HG03442 (cell line): Measurements from ENCODE around the gene NRP1.
"Not testable (repeated sequence)": the region's sequence is repeated elsewhere in the genome, so short reads cannot be mapped to it uniquely, and the experiment has no call there.

Experiments used
- ATAC-seq: cut with Tn5 transposase; IDR thresholded peaks from one replicate; pipeline ENCODE4 v1.9.1; 2021; ENCODE audit warnings: mild to moderate bottlenecking, moderate library complexity; ENCODE audit not compliant: unreplicated experiment

NRP1 gene

DNA sequence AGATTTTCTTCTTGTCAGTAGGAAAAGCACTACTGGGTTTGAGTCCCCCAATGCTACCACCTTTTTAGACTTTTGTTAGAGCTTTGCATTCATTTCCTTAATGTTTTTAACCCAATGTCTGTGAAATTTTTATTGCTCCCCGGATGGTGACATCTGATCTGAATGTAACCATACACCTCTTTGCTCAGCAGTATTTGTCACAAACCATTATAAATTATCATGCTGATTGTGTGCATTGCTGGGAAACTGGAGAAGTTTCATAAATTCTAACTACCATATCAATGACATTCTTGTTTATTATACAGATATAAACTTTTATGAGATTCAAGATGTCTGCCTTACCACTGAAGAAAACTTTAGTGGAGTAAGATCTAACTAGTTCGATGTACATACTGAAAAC is 8.5 kb downstream of the NRP1 start:
- ATAC-seq: no peak

- no peak for ATAC-seq
These were observed 10.7 kb downstream of the NRP1 start for GRCh38 chr10:33323721-33324120.

DNA sequence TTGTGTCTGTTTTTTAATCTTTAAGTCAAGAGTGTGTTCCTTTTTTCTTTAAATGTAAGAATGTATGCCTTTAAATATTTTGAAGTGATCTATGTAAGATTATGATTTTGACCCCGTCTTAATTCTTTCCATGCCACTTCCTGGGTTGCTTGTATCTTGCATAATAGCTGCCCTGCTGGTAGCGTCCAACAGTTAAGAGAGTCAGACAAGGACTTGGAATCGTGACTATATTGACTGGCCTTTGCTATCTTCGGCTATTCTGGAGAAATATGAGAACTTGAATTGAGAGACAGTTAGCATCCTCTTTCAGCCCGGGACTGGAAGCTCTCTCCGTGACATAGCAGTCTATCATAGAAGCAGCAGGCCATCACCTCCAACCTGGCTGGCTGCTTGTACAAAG is 13.0 kb downstream of the NRP1 start:
- ATAC-seq: no peak

- ATAC-seq: no peak
These were observed 14.2 kb downstream of the NRP1 start for GRCh38 chr10:33320288-33320687.

DNA sequence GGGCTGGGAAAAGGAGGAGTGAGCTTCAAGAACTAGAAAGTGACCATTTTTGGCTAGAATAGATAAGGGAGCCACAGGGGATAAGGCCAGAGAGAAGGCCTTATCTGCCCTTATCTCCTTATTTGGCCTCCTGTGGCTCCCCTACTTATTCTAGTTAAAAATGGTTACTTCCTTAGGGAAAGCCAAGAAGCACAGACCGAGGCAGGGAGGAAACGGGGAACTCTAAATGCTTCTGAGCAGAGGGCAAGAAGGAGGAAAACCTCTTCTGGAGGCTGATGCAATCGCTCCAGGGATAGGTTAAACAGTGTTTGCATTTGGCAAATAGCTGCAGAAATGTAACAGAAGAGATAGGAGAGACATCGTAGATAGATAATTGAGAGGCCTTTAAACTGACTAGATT is 18.6 kb downstream of the NRP1 start:
- no peak for ATAC-seq

DNA sequence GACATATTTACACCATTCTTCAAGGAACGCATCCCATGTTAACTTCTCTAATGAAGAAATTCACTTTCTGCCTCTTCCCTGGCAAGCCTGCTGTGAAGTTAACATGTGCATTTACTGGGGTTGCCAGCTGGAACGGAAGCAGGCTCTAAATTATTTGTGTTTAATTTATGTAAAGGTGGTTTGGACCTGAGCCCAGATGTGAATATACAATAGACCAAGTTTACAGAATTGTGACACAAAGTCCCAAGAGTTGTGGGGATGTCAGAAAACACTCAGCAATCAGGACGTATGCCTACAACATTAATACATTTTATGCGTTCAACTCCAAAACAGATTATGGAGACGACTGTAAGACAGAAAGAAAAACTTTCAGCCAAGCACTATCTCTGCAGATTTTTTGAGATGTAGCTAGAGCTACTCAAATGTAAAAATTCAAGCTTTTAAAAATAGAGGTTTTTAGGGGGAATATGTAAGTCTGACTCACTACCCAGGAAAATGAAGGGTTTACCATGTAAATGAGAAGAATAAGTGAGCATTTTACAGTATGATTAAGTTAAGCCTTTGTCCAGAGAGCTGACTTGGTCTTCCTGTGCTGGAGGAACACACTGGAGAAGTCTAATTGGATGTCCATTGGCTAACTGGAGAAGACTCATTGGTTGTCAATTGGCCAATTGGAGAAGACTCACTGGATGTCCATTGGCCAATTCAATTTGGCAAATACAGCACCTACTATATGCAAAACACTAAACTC is 19.5 kb downstream of the NRP1 start:
- ATAC-seq: no peak

DNA sequence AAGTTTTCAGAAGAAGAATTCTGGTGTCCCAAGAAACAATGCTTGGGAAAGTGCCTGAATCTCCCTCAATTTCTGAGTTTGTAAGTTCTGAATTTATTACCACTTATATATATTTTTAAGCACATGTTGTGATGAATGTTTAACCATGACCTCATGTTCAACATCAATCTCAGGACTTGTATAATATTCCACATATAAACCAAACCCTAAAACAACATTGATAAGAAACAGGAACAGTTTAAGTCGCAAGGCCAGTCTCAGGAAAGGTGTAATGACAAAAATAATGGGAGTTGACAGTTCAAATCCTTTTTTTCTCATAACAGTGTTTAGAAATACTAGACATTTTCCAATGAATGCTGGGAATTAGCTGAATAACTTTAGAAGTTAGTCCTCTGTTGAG is 22.8 kb downstream of the NRP1 start:
- ATAC-seq: no peak

DNA sequence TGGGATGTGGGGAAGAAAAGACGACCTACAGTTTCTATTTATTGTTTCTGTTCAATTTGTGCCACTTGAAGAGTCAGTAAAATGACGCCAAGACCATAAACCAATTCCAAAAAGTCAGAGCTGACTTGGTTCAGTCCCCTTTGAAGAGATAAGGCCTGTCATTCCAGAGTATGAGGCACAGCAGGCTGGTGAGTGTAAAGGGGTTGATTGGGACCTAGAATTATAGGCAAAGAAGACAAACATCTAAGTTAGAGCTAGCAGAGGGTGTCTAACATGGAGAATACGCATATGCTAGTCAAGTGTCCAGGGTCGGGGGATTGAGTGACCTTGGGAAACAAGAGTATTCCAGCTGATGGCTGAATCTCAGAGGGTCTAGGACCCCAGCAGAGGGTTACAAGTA is 23.6 kb downstream of the NRP1 start:
- ATAC-seq: no peak

DNA sequence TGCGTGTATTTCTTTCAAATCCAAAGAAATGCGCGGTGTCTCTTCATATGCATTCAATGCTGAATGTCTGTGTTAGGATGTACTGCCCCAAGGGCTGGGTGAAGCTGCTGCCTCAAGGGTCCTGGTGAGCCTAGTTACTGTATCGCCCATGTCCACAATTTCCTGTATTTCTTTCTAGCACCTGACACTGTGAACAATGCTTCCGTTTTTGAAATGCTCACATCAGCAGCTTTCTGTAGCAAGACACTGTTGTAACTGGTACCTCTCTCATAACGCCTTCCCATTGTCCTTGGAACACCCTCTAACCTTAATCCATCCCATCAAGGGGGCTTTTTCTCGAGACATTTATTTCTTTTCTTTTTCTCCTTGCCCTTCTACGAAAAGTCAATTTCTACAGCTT is 25.1 kb downstream of the NRP1 start:
- no peak for ATAC-seq

DNA sequence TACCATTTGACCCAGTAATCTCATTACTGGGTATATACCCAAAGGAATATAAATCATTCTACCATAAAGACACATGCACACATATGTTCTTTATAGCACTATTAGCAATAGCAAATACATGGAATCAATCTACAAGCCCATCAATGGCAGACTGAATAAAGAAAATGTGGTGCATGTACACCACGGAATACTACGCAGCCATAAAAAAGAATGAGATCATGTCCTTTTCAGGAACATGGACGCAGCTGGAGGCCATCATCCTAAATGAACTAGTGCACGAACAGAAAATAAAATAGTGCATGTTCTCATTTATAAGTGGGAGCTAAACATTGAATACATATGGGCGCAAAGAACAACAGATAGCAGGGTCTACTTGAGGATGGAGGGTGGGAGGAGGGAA is 26.6 kb downstream of the NRP1 start:
- ATAC-seq: no peak

DNA sequence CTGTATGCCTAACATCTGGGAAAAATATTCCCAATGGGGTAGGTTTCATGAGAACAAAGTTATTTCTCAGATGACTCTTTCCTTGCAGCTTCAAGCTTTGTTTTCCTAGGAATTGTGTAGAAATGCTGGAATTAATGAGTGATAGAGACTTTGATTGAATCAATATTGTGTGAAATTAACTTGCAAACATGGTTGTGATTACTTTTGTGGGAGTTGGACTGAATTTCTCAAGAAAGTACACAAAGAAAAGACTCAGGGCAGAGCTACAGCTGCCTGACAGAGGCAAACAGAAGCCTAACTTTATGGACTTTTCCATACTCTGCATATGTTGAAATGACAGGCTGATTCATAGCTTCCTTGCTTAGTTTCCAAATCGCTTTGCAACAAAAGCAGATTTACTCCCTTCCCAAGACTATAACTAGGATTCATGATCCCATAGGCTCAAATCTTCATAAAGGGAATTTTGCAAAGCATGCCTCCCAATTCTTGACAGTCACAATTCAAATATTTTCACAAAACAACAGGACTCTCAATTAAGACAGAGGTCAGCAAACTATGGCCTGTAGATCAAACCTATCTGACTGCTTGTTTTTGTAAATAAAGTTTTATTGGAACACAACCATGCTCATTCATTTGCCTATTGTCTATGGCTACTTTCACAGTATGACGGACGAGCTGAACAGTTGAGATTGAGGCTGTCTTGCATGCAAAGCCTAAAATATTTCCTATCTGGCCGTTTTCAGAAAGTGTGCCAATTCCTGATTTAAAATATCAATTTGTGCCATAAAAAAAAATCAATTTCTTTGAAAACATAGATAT is 27.6 kb downstream of the NRP1 start:
- no peak for ATAC-seq

DNA sequence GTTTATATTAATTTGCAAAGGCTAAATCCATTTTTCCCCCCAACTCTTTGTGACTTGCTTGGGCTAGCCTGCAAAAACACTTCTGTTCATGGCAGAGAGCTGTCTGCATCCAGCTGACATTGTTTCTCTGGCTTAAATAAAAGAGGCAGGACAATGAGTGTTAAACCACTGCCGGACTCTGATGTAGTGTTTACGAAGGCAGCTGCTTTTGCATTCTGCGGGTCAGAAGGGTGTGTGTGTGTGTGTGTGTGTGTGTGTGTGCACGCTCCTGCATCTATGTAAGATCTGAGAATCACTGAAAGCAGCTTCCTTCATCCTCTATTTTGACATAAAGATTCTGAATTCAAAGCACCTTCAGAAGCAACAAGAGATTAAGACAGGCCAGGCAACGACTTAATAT is 28.3 kb downstream of the NRP1 start:
- ATAC-seq: no peak

- no peak for ATAC-seq
These were observed 29.8 kb downstream of the NRP1 start for GRCh38 chr10:33304423-33305225.

DNA sequence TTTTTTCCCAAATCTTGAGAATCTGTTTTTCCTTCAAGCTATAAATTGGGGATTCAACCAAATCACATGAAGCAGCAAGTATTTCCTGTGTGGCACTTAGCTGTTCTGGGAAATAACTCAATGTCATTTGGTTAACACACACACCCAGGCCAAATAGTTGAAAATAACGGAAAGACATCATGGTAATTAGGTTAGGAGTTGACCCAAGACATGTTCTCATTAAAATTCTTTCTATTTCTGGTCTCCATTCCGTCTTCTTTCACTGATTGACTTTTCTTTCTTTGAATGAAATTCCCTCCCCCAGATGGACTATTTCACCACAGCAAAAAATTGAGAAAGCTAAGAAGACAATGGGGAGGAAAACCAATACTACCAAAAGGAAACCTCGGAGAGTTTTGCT is 30.5 kb downstream of the NRP1 start:
- ATAC-seq: no peak

DNA sequence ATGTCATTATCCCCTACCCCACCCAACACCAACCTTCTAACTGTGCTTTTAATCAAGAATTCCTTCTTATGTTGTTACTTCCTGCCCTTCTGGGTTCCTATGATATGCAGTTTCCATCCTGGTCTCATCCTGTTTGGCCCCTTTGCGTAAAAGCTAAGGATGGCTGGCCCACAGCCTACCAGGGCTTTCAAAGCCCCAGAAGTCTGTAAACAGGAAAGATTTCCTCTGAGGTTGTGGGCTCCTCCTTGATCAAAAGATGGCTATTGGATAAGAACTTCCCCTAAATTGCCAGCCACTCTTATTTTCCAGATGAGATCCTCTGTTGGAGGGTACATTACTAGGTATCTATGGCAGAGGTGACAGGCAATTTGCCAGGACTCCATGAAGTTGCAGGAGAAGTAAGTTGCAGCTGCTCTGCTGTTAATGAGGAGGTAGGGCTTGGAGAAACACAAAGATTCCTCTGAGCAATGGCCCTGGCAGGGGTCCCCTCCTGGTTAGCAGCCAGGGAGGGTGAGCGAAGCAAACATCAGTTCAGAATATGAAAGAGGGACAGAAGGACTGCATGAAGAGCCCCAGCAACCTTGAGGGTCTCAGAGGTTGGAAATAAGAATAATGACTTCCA is 32.1 kb downstream of the NRP1 start:
- ATAC-seq: no peak

GRCh38 chr10:33301097-33301789 is 33.2 kb downstream of the NRP1 start:
- no peak for ATAC-seq

DNA sequence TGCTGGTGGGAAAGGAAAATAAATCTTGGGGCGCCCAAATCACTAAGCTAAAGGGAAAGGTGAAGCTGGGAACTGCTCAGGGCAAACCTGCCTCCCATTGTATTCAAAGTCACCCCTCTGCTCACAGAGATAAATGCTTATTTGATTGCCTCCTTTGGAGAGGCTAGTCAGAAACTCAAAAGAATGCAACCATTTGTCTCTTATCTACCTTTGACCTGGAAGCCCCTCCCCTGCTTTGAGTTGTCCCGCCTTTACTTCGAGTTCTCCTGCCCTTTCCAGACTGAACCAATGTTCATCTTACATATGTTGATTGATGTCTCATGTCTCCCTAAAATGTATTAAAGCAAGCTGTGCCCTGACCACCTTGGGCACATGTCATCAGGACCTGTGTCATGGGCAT is 33.9 kb downstream of the NRP1 start:
- ATAC-seq: not testable (repeated sequence)

- ATAC-seq: no peak
These were observed 35.6 kb downstream of the NRP1 start for GRCh38 chr10:33298893-33299292.

GRCh38 chr10:33298110-33298509 is 36.4 kb downstream of the NRP1 start:
- ATAC-seq: no peak

- ATAC-seq: no peak
These were observed 38.6 kb downstream of the NRP1 start for GRCh38 chr10:33295851-33296250.
